HepG2 (cell line): ENCODE results near the gene RARS1. TPM values are rescaled to one million over a fixed set of nuclear protein-coding genes. Genes with fewer than 3 reads are reported as not detected.
A peak's percentile ranks its signal among the peaks of the same experiment; 100 is the strongest.

Experiments
- CENPT ChIP-seq: sonication (generic); formaldehyde crosslinking; IDR thresholded peaks from 2 replicates; pipeline ENCODE4 v1.8.0; 2022; ENCODE audit warnings: low read depth, mild to moderate bottlenecking, moderate library complexity, missing genetic modification reagents
- CREM ChIP-seq, 2 experiments: sonication (generic) in 1 of 2; formaldehyde crosslinking in 1 of 2; IDR thresholded peaks; 2 replicates each; pipeline versions ENCODE4 v1.4.0 to v1.6.1; 2016 to 2020; ENCODE audit warnings: antibody characterized with exemption in 1 of 2, mild to moderate bottlenecking in 1 of 2, missing genetic modification reagents in 1 of 2
- HDAC2 ChIP-seq: sonication (generic); formaldehyde crosslinking; IDR thresholded peaks from 2 replicates; pipeline ENCODE4 v1.4.0; 2020; ENCODE audit warnings: missing genetic modification reagents
- HMG20B ChIP-seq: conservative IDR thresholded peaks from 2 replicates; pipeline ENCODE4 v1.6.1; 2016; ENCODE audit warnings: missing genetic modification reagents, missing compliant biosample characterization
- KDM3A ChIP-seq: IDR thresholded peaks from 2 replicates; pipeline ENCODE4 v1.6.1; 2018; ENCODE audit warnings: low read depth, missing compliant biosample characterization
- KLF15 ChIP-seq: sonication (generic); formaldehyde crosslinking; IDR thresholded peaks from 2 replicates; pipeline ENCODE4 v1.8.1; 2023; ENCODE audit warnings: borderline replicate concordance, mild to moderate bottlenecking, inconsistent platforms, missing genetic modification reagents, mixed read lengths
- KLF9 ChIP-seq: IDR thresholded peaks from 2 replicates; pipeline ENCODE4 v1.6.1; 2016; ENCODE audit warnings: low read depth
- MEIS1 ChIP-seq: sonication (generic); formaldehyde crosslinking; IDR thresholded peaks from 2 replicates; pipeline ENCODE4 v1.9.0; 2021; ENCODE audit warnings: mild to moderate bottlenecking, missing genetic modification reagents, moderate library complexity, borderline replicate concordance
- NFIB ChIP-seq: sonication (generic); formaldehyde crosslinking; IDR thresholded peaks from 2 replicates; pipeline ENCODE4 v1.9.0; 2021; ENCODE audit warnings: missing genetic modification reagents, mild to moderate bottlenecking, borderline replicate concordance
- NKX3-1 ChIP-seq: sonication (generic); formaldehyde crosslinking; IDR thresholded peaks from 2 replicates; pipeline ENCODE4 v1.5.0; 2020; ENCODE audit warnings: missing genetic modification reagents
- NR2C2 ChIP-seq: sonication (generic); formaldehyde crosslinking; IDR thresholded peaks from 2 replicates; pipeline ENCODE4 v1.4.0; 2020; ENCODE audit warnings: missing genetic modification reagents, mild to moderate bottlenecking, moderate library complexity, borderline replicate concordance
- RCOR2 ChIP-seq: IDR thresholded peaks from 2 replicates; pipeline ENCODE4 v1.6.1; 2016; ENCODE audit warnings: missing biosample characterization, missing genetic modification reagents
- WIZ ChIP-seq: sonication (generic); formaldehyde crosslinking; IDR thresholded peaks from 2 replicates; pipeline ENCODE4 v1.5.1; 2020; ENCODE audit warnings: mild to moderate bottlenecking, missing genetic modification reagents
- ZGPAT ChIP-seq: IDR thresholded peaks from 2 replicates; pipeline ENCODE4 v1.6.1; 2016; ENCODE audit warnings: mild to moderate bottlenecking
- ZNF253 ChIP-seq: sonication (generic); formaldehyde crosslinking; IDR thresholded peaks from 2 replicates; pipeline ENCODE4 v1.8.0; 2022; ENCODE audit warnings: mild to moderate bottlenecking, missing genetic modification reagents, borderline replicate concordance
- ZNF354B ChIP-seq: sonication (generic); formaldehyde crosslinking; IDR thresholded peaks from 2 replicates; pipeline ENCODE4 v1.8.0; 2022; ENCODE audit warnings: mild to moderate bottlenecking, missing genetic modification reagents
- ZNF430 ChIP-seq: sonication (generic); formaldehyde crosslinking; IDR thresholded peaks from 2 replicates; pipeline ENCODE4 v1.9.0; 2021; ENCODE audit warnings: mild to moderate bottlenecking, missing genetic modification reagents
- ZNF577 ChIP-seq: sonication (generic); formaldehyde crosslinking; IDR thresholded peaks from 2 replicates; pipeline ENCODE4 v1.4.0; 2020; ENCODE audit warnings: mild to moderate bottlenecking, low read depth, missing genetic modification reagents, borderline replicate concordance
- ZNF710 ChIP-seq: sonication (generic); formaldehyde crosslinking; IDR thresholded peaks from 2 replicates; pipeline ENCODE4 v1.5.0; 2020; ENCODE audit warnings: mild to moderate bottlenecking, missing genetic modification reagents, borderline replicate concordance
- ZNF841 ChIP-seq: sonication (generic); formaldehyde crosslinking; IDR thresholded peaks from 2 replicates; pipeline ENCODE4 v1.8.1; 2023; ENCODE audit warnings: missing genetic modification reagents, borderline replicate concordance
- ZNF883 ChIP-seq: sonication (generic); formaldehyde crosslinking; IDR thresholded peaks from 2 replicates; pipeline ENCODE4 v1.5.1; 2020; ENCODE audit warnings: mild to moderate bottlenecking, missing genetic modification reagents; ENCODE audit errors: not compliant biosample characterization
- ZSCAN12 ChIP-seq: sonication (generic); formaldehyde crosslinking; IDR thresholded peaks from 2 replicates; pipeline ENCODE4 v1.9.0; 2021; ENCODE audit warnings: mild to moderate bottlenecking, missing genetic modification reagents
- polyA plus RNA-seq, 8 experiments: library from polyadenylated mRNA; depleted of rRNA in 3 of 8; stranded (reverse) in 7 of 8; unstranded in 1 of 8; fragments of >200 nt; fragmentation: Illumina TruSeq in 4 of 8; extraction: Trizol in 4 of 8; gene quantifications; 2 replicates each; pipeline versions ENCODE4 v1.2.1 to v1.2.3, GENCODE V29; 2011 to 2016; ENCODE audit warnings: low read depth in 4 of 8, missing spikeins in 1 of 8, mixed read lengths in 1 of 8; ENCODE audit not compliant: insufficient read depth in 1 of 8
- total RNA-seq, 5 experiments: library from RNA; depleted of rRNA; stranded (reverse); fragments of >200 nt; fragmentation: Illumina TruSeq; extraction: Trizol; gene quantifications; 2 replicates each; pipeline ENCODE4 v1.2.3, GENCODE V29; 2016; ENCODE audit warnings: low read depth in 1 of 5
- TF ChIP-seq, protein P1 (sequence below), 2 experiments: IDR thresholded peaks; 2 replicates each; pipeline ENCODE4 v1.6.1; 2011 to 2012; ENCODE audit warnings: low read length in 2 of 2, borderline replicate concordance in 1 of 2, low read depth in 1 of 2, mild to moderate bottlenecking in 1 of 2, moderate library complexity in 1 of 2

RARS1 gene
- total and polyA plus RNA-seq, 2 of the 13 experiments (the other 11 are each of a cell fraction or from before 2014, with no cell fraction given) = 54.6 to 170 TPM

DNA sequence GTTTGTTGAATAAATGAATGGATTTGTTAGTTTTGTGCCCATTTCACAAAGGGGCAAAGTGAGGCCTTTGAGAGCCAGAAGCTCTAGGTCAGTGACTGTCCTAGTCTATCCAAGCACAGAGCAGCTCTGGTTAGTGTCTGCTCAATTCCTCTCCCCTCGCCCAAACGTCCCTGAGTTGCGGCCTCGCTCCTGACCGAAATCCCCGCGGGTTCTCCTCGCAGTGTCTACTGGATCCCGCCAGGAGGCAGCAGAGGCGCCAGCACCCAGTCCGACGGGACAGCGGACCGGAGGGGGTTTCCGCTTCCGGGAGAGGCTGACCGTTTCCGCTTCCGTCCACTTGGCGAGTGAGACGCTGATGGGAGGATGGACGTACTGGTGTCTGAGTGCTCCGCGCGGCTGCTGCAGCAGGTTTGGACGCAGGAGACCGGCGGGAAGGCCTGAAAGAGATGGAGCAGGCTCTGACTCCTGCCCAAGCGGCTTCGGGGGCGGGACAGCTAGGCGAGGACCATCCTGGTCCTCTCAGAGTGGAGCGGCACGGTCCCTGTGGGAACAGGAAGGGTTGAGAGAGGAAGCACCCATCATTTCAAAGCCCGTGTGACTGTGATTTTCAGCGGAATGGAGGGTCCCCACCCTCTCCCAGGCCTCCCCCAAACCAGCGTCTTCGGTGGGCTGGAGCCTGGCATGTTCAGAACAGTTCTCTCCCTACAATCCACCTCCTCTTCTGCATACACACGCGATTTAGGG is at the start of gene RARS1 (continued):
- TF ChIP-seq, protein P1, sequence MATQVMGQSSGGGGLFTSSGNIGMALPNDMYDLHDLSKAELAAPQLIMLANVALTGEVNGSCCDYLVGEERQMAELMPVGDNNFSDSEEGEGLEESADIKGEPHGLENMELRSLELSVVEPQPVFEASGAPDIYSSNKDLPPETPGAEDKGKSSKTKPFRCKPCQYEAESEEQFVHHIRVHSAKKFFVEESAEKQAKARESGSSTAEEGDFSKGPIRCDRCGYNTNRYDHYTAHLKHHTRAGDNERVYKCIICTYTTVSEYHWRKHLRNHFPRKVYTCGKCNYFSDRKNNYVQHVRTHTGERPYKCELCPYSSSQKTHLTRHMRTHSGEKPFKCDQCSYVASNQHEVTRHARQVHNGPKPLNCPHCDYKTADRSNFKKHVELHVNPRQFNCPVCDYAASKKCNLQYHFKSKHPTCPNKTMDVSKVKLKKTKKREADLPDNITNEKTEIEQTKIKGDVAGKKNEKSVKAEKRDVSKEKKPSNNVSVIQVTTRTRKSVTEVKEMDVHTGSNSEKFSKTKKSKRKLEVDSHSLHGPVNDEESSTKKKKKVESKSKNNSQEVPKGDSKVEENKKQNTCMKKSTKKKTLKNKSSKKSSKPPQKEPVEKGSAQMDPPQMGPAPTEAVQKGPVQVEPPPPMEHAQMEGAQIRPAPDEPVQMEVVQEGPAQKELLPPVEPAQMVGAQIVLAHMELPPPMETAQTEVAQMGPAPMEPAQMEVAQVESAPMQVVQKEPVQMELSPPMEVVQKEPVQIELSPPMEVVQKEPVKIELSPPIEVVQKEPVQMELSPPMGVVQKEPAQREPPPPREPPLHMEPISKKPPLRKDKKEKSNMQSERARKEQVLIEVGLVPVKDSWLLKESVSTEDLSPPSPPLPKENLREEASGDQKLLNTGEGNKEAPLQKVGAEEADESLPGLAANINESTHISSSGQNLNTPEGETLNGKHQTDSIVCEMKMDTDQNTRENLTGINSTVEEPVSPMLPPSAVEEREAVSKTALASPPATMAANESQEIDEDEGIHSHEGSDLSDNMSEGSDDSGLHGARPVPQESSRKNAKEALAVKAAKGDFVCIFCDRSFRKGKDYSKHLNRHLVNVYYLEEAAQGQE (IDR thresholded peaks at IDR 0.05; ENCODE audit: borderline replicate concordance in 1 of 2, low read depth in 1 of 2, low read length in 2 of 2) = peak in 1 of 2 experiments; percentile 79; a peak in 2 of 4 replicates
- TF ChIP-seq ZSCAN12 (CRISPR knock-in tag) = no peak
- TF ChIP-seq ZNF883 = peak; percentile 75
- TF ChIP-seq WIZ (CRISPR knock-in tag) = peak; percentile 66; the same call in 1 of the 2 replicates
- peak; percentile 91 for TF ChIP-seq ZGPAT (CRISPR knock-in tag)
- TF ChIP-seq ZNF430 (CRISPR knock-in tag) = no peak; the same call in 1 of the 2 replicates
- peak; percentile 92 for TF ChIP-seq NR2C2 (CRISPR knock-in tag)
- TF ChIP-seq NKX3-1 (CRISPR knock-in tag) = no peak
- TF ChIP-seq HMG20B (CRISPR knock-in tag) = no peak
- TF ChIP-seq HDAC2 (CRISPR knock-in tag) = peak; percentile 92
- peak; percentile 73; the same call in 1 of the 2 replicates for TF ChIP-seq KLF9 (CRISPR knock-in tag)
- TF ChIP-seq CENPT (CRISPR knock-in tag) = no peak
- TF ChIP-seq ZNF577 (CRISPR knock-in tag) = no peak
- no peak for TF ChIP-seq NFIB
- no peak; the same call in 1 of the 2 replicates for TF ChIP-seq KLF15 (CRISPR knock-in tag)
- TF ChIP-seq ZNF710 (CRISPR knock-in tag) = peak; percentile 78; the same call in 1 of the 2 replicates
- TF ChIP-seq MEIS1 (CRISPR knock-in tag) = peak; percentile 67; the same call in 1 of the 2 replicates
- peak; percentile 93; the same call in 1 of the 2 replicates for TF ChIP-seq KDM3A
- TF ChIP-seq ZNF354B (CRISPR knock-in tag) = no peak
- TF ChIP-seq ZNF841 (CRISPR knock-in tag) = no peak
- TF ChIP-seq ZNF253 (CRISPR knock-in tag) = no peak
- peak; percentile 42; the same call in 1 of the 2 replicates for TF ChIP-seq RCOR2 (CRISPR knock-in tag)
- TF ChIP-seq CREM (IDR thresholded peaks at IDR 0.05) = peak; percentile 83
- no peak for TF ChIP-seq CREM (CRISPR knock-in tag; IDR thresholded peaks at IDR 0.05)
